Pancreas (tissue), 10 donors: ENCODE measurements around the gene PMAIP1. TPM values are rescaled to one million over a fixed set of nuclear protein-coding genes. Genes with fewer than 3 reads are reported as not detected.

Experiments used
- ATAC-seq, 4 donors: fragments of 200-7000 bp; cut with Tn5 transposase; one replicate each; pipeline versions ENCODE4 v1.8.0 to v1.9.1; 2020; ENCODE audit warnings: mild to moderate bottlenecking in 4 of 4, moderate library complexity in 4 of 4
- DNase-seq, 6 donors: peaks; one replicate each; pipeline ENCODE4 v3.0.0-alpha.2; 2020
- FAIRE-seq: peaks from 2 replicates; lab custom pipeline; 2012; peaks lifted over from hg19 to GRCh38; lab: Jason Lieb, UNC
- H3K27ac ChIP-seq, 4 donors: fragments of 200-600 bp; sonication (generic); 1 replicate in 3 of 4; 2 replicates in 1 of 4; pipeline versions ENCODE4 v1.5.0 to v1.8.0; 2020
- H3K27me3 ChIP-seq, 4 donors: fragments of 200-600 bp; one replicate each; pipeline ENCODE4 v1.8.0; 2021
- H3K36me3 ChIP-seq, 3 donors: fragments of 200-600 bp; sonication (generic) in 1 of 3; one replicate each; pipeline versions ENCODE4 v1.5.0 to v1.8.0; 2020 to 2021
- H3K4me1 ChIP-seq, 3 donors: fragments of 200-600 bp; one replicate each; pipeline ENCODE4 v1.8.0; 2021
- H3K4me3 ChIP-seq, 4 donors: fragments of 200-600 bp; sonication (generic) in 2 of 4; one replicate each; pipeline versions ENCODE4 v1.5.0 to v1.8.0; 2020 to 2021
- H3K9me3 ChIP-seq, 4 donors: fragments of 200-600 bp; one replicate each; pipeline ENCODE4 v1.8.0; 2021
- CTCF ChIP-seq, 4 donors: fragments of 200-600 bp; sonication (generic) in 3 of 4; IDR thresholded peaks; one replicate each; pipeline versions ENCODE4 v1.5.0 to v1.8.0; 2021; ENCODE audit warnings: antibody characterized with exemption in 4 of 4
- WGBS, 2 donors: extraction: QIAGEN DNeasy Blood & Tissue Kit; methylation state at CpG; one replicate each; pipeline ENCODE4 v1.1.7; 2013; 5-methylcytosine and 5-hydroxymethylcytosine counted together
- intact Hi-C, 3 donors: fragments of 100-400 bp; cut with DNase I; formaldehyde crosslinking; loops; one replicate each; pipeline versions ENCODE4 v1.11.1 to v1.14.2; 2022
- polyA plus RNA-seq, 2 donors: library from polyadenylated mRNA; stranded (reverse); fragments of 200-250 nt; gene quantifications; one replicate each; pipeline ENCODE4 v1.2.3, GENCODE V29; 2013
- total RNA-seq, 6 donors: library from RNA; stranded (reverse); fragmentation: NEBNext Ultra II Directional in 4 of 6; extraction: Animal tissue kit (Norgen Biotek cat#: 25700) in 4 of 6; gene quantifications; one replicate each; pipeline versions ENCODE4 v1.2.1 to v1.2.4, GENCODE V29; 2021 to 2023
- donor health status: healthy with polysubstance abuse.
- donor health status: DM: no; HTN: no; CAD: no; lungs with moderate emphysema.
- donor health status: DM: no; HTN: no; CAD: no.
- donor health status: control.
- donor health status: control.
- donor health status: Bipolar disorder and iron deficiency.
- donor health status: DM: yes; HTN: yes; CAD: no.
- donor health status: DM: no; HTN: no; CAD: no.
- donor health status: DM: no; HTN: no; CAD: no.
- donor health status: DM: yes; HTN: yes; CAD: no.

PMAIP1 gene
- total and polyA plus RNA-seq, 8 donors, result 0.16 to 2.4 (median 0.65) TPM

- Histone ChIP-seq H3K27ac (no peak overlapping the region), H3K9me3 (no peaks in the 10 kb centered on the region), H3K4me1 (no peaks in the 10 kb centered on the region), H3K36me3 (no peaks in the 10 kb centered on the region), H3K4me3 (no peak overlapping the region), H3K27me3 (no peaks in the 10 kb centered on the region)
- intact Hi-C loops, result no loop called here
- 83 to 92% methylated on average over 6 of the region's 6 CpGs for WGBS, 2 donors
- no peak for TF ChIP-seq CTCF (IDR thresholded peaks at IDR 0.05)
- FAIRE-seq (no peak), ATAC-seq (no peak), DNase-seq (no peak)
These were observed 19.2 kb downstream of the PMAIP1 start for GRCh38 chr18:59918997-59919396.

- intact Hi-C loops, result no loop called here
- FAIRE-seq (no peak), ATAC-seq (no peak), DNase-seq (no peak)
- no peak for TF ChIP-seq CTCF (IDR thresholded peaks at IDR 0.05)
- Histone ChIP-seq H3K36me3 (no peaks in the 10 kb centered on the region), H3K27ac (no peak overlapping the region), H3K9me3 (no peaks in the 10 kb centered on the region), H3K4me3 (no peak overlapping the region), H3K4me1 (no peaks in the 10 kb centered on the region), H3K27me3 (no peaks in the 10 kb centered on the region)
- 82 to 85% methylated on average over 2 of the region's 2 CpGs for WGBS, 2 donors
These were observed 21.6 kb downstream of the PMAIP1 start for GRCh38 chr18:59921384-59921891.

GRCh38 chr18:59923539-59924196 lies 23.9 kb downstream of the PMAIP1 start:
- TF ChIP-seq CTCF (IDR thresholded peaks at IDR 0.05), result no peak
- DNase-seq (no peak), FAIRE-seq (no peak), ATAC-seq (no peak)
- intact Hi-C loops, result no loop called here
- no peaks in the 10 kb centered on the region for H3K9me3 ChIP-seq
- no peak overlapping the region for H3K27ac ChIP-seq
- 72 to 74% methylated on average over 6 of the region's 6 CpGs for WGBS, 2 donors
- no peaks in the 10 kb centered on the region for H3K27me3 ChIP-seq
- no peaks in the 10 kb centered on the region for H3K4me1 ChIP-seq
- no peak overlapping the region for H3K4me3 ChIP-seq
- H3K36me3 ChIP-seq, result no peaks in the 10 kb centered on the region

- Histone ChIP-seq H3K9me3 (no peaks in the 10 kb centered on the region), H3K36me3 (no peaks in the 10 kb centered on the region), H3K4me1 (no peaks in the 10 kb centered on the region), H3K27ac (no peak overlapping the region), H3K4me3 (no peak overlapping the region), H3K27me3 (no peaks in the 10 kb centered on the region)
- WGBS, 2 donors, result 74 to 83% methylated on average over 5 of the region's 5 CpGs
- FAIRE-seq (no peak), ATAC-seq (no peak), DNase-seq (no peak)
- intact Hi-C loops, result no loop called here
- TF ChIP-seq CTCF (IDR thresholded peaks at IDR 0.05), result no peak
These were observed 26.3 kb downstream of the PMAIP1 start for GRCh38 chr18:59926131-59926530.

- peak; percentile 64 to 82 (median 72) for ATAC-seq
- 15 to 27% methylated on average over 5 of the region's 5 CpGs for WGBS, 2 donors
These were observed 27.5 kb downstream of the PMAIP1 start for GRCh38 chr18:59927246-59927825.

More at GRCh38 chr18:59927246-59927825, 27.5 kb downstream of the PMAIP1 start:
- Histone ChIP-seq H3K36me3 (no peaks in the 10 kb centered on the region), H3K9me3 (no peaks in the 10 kb centered on the region), H3K4me3 (no peak overlapping the region), H3K4me1 (no peaks in the 10 kb centered on the region), H3K27me3 (no peaks in the 10 kb centered on the region), H3K27ac (no peak overlapping the region)
- intact Hi-C loops, result no loop called here
- TF ChIP-seq CTCF (IDR thresholded peaks at IDR 0.05), result no peak
- no peak for FAIRE-seq
- DNase-seq, result no peak
